Measurements from ENCODE around the gene PTPRD.
"Not testable (repeated sequence)": the region's sequence is repeated elsewhere in the genome, so short reads cannot be mapped to it uniquely, and the experiment has no call there.

The PTPRD gene

DNA sequence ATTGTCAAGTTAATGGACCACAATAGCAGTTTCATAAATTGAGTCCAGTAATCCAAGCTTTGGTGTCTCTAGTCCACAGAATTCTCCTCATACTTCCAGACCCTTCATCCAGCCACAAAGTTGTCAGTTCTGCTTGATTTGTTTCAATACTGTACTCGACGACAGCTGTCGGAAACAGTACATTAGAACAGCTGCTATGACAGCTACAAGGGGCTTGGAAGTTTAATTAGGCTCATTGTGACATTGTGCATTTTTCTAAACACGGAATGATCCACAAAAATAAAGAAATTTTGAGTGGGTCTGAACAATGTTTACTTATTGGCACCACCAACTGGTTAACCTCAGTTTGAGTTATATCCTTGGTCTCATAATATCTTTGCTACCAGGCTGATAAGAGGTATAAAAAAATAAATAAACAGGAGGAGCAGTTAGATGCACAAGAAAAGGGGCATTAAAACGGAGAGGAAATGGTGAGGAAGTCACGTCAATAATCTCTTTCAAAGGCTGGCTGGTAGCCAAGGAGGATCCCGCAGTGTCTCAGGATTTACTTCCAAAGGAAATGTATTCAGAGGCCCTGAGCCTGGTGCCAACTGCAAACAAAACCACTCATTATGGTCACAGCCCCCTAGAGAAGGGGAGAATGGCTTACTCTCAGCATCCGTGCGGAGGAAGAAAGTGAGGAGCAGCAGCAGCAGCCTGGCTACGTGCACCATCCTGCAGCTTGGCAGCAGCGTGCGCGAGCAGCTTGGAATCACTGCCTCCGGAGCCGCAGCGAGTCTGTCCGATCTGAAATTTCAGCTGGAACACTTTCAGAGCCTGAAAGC lies 1879.5 kb downstream of the PTPRD start:
- DNase-seq = peak; percentile 71

DNA sequence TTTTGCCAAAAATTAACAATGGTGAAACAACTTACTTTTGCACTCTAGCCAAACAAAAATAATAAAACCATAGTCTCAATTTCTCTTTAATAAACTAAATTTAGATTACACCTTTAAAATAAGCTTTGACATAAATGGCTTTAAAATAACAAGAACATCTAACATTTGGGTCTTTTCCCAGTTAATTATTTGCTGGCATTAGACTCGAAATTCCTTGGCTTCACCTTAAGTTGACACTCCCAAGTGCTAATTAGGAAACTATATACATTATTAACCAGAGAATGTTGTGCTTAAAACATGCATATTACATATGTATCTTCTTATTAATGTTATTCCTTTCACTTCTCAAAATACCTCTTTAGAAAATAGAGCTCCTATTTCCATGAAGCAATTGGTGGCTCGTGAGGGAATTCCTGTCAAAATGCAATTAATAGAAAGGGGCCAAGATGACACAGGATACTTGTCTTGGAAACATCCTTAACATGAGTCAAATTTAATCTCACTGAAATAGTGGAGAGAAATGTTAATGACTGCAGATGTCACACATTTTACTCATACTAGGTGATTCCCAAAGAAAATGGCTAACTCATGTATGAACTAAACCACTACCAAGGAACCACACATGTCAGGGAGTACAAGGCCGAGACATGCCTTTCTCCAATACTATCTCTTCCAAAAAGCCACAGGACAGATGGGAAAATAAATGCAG lies 1880.3 kb downstream of the PTPRD start:
- no peak for DNase-seq

DNA sequence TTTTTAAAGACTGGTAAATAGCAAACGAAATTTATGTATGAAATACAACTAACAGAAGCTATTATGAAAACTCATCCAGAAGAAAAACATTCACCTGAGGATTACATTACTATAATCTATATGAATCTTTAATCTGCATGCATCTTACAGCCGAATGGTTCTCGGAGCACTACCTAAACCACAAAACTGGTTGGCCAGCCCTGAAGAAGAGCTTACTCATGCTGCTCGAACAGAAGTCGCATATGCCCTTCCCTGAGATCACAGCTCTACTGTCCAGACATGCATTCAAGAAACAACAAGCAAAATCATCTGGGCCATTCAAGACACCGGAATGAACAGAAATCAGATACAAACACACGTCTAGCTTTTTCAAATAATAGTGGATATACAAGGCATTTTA lies 1882.2 kb downstream of the PTPRD start:
- DNase-seq = no peak

DNA sequence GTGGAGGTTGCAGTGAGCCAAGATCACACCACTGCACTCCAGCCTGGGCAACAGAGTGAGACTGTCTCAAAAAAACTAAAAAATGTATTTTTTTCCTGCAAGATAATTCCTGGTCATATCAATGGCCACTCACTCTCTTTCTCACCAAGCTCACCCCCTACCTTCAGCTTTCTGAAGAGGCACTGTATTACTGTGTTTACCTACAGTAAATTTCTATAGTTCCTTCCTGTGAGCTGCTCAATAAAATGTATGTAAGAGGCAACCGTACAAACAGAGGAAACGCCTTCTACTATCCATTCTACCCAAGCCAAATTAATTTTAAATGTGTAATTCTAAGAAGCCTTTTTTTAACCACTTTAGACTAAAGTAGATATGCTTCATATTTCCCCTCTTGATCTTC lies 1883.9 kb downstream of the PTPRD start:
- DNase-seq = no peak

DNA sequence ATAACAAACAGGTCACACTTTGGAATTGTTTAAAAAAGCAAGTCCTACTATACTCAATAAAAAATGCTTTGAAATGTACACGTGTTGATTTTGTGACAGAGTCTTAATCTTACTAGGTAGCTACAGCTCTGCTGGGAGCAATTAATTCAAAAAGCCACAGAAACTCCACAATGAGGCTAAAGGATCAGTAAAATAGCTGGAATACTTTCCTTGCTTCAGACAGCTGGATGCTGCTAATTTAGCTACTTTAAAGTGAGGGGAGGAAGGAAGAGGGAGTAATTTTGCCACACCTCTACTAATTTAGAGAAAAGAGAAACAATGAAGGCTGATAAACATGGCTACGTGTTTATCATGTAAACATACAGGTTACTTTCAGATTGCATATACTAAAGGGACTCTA lies 1885.6 kb downstream of the PTPRD start:
- no peak for DNase-seq

DNA sequence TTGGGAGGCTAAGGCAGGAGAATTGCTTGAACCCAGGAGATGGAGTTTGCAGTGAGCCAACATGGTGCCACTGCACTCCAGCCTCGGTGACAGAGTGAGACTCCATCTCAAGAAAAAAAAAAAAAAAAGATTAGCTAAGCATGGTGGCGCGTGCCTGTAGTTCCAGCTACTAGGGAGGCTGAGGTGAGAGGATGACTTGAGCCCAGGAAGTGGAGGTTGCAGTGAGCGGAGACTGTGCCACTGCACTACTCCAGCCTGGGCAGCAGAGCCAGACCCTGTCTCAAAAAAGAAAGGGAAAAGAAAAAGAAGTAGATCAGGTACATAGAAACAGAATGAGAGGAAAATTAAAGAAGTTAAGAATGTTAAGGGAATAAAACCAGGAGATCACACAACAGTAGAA lies 1886.1 kb downstream of the PTPRD start:
- no peak for DNase-seq

DNA sequence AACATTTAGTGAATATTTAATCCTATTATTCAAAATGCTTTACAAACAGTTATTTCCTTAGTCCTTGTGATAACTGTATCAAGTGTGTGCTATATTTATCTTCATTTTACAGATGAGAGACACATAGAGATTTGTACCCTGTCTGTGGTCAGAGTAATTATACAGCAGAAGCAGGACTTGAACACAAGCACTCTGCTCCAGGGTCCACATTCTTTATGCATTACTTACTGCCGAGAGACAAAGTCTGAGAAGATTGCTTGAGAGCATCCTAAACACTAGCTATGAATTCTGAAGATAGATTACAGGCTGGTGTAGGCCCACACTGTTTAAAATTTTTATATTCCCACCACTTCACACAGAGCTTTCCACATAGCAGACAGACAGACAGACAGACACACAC lies 1887.2 kb downstream of the PTPRD start:
- no peak for DNase-seq

DNA sequence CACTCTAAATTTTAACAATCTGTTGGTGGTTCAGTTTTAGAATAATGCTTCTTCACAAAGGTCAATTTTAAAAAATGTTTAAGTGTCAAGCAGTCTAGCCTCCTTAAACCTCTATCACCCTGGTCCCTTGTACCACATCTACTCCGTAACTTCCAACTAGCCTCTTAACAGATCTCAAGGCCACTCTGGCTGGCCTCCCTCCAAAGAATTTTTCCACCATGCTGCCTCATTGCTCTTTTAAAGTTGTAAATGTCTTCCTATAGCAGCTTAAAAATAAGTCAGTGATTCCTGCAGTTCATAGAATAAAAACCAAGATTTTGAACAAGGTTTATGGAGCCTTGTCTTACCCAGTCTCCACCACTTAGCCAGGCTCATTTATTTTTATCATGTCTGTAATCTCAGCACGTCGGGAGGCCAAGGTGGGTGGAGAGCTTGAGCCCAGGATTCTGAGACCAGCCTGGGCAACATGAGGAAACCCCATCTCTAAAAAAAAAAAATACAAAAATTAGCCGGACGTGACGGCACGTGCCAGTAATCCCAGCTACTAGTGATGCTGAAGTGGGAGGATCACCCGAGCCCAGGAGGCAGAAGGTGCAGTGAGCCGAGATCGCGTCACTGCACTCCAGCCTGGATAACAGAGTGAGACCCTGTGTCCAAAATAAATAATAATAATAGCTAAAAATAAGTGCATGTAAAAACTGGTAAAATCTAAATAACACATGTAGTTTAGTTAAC lies 1888.4 kb downstream of the PTPRD start:
- no peak for DNase-seq

DNA sequence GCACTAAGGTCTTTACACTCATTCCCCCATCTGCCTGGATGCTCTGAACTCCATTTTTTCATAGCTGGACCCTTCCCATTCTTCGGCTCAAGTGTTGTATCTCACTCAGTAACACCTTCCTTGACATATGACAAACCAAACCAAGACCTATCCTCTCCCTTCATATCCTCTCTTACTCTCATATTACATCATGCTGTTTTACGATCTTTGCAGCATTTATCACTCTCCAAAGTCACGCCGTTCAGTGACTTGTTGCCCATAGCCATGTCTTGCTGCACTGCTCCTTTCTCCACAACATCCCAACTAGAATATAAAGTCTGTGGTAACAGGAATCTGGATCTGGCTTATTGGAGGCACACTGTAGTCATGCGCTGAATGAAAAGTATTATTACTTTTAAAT lies 1889.6 kb downstream of the PTPRD start:
- DNase-seq = no peak

DNA sequence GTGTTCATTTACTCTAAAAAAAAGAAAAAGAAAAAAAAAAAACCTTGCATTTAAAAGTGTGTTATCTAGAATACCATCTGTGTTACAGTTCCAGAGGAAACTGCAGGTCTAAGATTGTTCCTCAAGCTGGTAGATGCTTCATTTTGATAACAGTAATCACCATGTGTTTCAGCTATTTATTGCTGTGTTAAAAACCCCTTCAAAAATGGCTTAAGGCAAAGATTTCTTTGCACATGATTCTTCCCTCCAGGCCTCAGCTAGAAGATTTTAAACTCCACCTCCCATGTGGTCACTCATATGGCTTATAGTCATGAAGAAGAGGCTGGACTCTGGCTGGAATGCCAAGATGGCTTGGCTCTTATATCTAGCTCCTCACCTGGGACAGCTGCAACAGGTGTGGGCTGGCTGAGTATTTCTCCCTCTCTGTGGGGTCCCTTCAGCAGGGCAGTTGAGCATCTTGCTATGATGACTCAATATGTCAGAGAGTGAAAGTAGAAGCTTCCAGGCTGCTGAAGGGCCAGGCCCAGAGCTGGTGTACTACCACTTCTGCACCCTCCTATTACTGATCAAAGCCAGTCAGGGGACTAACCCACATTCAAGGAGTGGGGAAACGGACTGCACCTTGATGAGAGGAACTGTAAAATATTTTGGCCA lies 1892.8 kb downstream of the PTPRD start:
- no peak for DNase-seq

DNA sequence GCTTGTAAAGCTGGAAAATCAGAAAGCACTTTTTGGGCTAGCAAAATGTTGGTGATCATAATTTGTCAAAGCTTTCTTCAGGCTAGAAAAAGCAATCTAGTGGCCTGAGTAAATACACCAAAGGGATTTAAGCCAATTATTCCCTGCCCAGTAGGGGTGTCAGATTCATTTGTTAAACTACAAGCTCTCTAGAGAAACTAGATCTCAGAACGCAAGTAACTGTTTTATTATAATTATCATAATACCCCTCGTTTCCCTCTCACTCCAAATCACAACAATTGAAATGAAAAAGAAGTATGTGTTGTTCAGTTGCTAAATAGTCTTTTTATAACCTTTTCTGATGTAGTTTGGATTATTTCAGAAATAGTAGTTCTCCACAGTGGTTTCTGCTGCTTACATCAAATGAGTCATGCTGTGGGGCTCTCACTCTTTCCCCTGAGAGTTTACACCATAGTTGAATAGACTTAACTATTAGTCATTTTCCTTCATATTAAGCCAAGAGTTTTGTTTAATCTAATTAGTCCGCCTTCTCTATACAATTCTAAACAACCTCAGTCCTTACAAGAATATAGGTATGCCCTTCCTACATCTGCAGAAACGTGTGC lies 1894.6 kb downstream of the PTPRD start:
- DNase-seq = no peak

DNA sequence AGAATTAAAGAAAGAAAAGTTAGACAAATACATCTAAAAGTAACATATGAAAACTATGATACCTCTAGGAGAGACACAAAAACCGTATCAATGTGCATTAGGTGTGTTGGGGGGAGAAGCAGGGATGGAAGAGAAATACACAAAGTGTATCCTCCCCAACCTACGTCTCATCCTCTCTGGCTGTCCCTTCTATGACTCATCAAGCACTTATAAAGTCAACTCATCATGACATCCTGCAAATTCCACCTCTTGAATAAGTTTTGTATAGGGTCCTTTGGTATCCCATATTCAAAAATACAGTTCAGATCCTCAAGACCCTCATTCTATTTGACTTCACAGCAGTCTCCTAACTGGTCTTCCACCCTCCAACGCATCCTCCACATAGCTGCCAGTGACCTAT lies 1895.7 kb downstream of the PTPRD start:
- no peak for DNase-seq

DNA sequence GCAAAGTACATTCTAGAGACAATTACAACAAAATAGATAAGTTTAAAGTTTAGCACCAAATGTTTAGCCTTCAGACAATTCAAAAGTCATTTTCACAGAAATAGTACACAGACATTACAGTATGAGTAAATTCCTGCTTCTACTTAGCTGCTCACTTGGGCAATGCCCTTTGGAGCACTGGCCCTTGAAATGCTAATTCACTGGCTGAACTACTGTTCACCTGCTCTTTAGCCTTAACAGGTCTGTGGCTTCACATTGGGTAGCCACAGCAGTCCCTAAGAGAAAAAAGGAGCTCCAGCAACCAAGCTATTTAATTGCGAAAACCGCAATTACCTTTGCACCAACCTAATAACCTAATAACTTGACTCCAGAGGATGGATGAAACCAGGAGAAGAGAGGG lies 1897.0 kb downstream of the PTPRD start:
- no peak for DNase-seq

DNA sequence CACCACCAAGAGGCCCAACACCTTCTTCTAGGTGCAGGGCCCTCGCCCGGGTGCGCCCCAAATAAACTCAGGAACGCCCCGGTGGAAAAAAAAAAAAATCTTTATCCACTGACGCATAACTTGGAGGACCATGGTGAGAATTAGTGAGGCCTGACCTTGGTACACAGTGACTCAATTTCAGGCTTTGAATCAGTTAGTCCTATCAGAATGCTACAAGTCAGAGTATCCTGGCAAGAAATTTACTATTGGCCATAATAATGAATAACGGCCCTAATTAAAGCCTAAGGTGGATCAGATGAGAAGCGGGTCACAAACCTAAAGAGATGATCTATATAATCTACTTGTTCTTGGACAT lies 1899.0 kb downstream of the PTPRD start:
- no peak for DNase-seq

DNA sequence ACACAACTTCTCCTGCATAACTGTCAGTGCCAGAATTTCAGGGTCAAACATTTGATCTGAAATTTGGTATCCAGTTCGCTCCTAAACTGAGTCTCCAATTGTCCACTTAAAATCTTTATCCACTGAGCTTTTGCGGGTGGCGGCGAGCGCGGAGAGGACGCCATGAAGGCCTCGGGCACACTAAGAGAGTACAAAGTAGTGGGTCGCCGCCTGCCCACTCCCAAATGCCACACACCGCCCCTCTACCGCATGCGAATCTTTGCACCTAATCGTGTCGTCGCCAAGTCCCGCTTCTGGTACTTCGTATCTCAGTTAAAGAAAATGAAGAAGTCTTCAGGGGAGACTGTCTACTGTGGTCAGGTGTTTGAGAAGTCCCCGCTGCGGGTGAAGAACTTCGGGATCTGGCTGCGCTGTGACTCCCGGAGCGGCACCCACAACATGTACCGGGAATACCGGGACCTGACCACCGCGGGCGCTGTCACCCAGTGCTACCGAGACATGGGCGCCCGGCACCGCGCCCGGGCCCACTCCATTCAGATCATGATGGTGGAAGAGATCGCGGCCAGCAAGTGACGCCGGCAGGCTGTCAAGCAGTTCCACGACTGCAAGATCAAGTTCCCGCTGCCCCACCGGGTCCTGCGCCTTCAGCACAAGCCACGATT lies 1899.5 kb downstream of the PTPRD start:
- DNase-seq = no peak

DNA sequence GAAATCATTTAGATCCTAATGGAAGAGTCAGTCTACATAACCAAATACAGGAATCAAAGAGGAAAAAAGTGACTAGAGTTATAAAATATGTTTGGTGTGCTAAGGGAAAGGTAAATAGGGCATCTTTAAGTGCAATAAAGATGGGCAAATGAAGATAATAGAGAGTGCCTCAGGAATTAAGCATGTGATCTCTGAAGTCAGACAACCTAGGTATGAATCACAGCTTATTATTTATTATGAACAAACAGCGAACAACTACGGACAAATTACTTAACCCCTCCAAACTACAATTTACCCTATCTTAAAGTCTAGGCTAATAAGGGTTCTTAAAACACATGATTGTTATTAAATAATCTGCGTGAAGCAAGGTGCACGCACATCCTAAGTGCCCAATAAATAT lies 1903.1 kb downstream of the PTPRD start:
- DNase-seq = no peak

DNA sequence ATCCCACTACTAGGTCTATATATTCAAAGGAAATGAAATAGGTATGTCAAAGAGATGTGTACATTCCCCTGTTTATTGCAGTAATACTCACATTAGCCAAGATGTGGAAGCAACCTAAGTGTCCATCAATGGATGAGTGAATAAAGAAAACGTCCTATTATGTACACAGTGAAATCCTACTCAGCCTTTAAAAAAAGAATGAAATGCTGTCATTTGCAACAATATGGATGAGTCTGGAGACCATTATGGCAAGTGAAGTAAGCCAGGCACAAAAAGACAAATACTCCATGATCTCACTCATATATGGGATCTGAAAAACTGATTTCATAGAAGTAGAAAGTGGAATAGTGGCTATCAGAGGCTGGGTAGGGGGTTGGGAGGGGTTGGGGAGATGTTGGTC lies 1904.1 kb downstream of the PTPRD start:
- no peak for DNase-seq

DNA sequence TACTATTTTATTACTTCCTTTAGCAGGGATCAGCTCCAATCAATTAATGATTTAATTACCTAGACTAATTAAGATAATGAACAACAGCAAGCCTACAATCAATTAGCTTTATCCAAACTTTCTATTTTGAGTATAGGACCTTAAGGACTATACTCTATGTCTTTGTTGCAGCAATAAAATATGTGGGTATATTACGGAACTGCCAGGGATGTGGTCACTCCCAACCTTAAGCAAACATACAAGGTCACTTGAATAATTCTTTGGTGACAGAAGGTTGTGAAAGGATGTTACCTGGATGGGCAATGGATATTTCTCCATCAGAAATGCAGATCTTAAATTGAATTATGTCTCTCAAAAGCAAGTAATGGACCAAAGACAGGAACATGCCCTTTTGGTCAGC lies 1905.8 kb downstream of the PTPRD start:
- no peak for DNase-seq

DNA sequence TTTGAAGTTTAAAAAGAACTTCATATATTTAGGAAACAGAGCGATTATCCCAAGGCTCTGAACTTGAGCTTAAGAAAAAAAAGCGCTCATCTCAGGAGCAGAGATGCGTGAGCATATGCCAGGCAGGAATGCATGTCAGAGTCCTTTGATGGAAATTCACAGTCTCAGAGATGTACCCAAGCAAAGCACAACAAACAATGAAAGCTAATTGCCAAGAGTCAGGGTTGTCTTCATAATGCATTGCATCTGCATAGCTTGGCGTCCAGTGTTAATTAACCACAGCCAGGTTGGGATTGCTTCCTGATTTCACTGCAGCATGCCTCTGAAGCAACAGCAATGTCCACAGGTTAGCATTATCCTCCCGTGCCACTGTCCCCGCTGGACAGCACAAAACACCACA lies 1906.3 kb downstream of the PTPRD start:
- no peak for DNase-seq

DNA sequence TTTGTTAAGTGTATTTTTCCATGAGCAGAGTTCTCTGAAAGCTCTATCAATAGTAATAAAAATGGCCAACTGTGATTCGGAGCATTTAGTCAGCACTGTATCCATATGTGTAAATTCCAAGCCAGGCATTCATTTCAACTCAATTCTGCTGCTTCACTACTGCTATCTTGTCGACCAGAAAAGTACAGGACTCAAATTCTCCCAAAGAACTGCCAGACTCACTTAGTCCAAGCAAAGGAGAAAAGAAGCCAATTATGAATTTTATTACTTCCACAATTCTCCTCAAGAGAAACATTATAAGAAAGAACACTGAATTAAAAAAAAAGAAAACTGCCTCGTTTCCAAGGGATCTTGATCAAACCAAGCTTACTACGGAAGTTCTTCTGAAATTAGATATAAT lies 1906.9 kb downstream of the PTPRD start:
- no peak for DNase-seq

DNA sequence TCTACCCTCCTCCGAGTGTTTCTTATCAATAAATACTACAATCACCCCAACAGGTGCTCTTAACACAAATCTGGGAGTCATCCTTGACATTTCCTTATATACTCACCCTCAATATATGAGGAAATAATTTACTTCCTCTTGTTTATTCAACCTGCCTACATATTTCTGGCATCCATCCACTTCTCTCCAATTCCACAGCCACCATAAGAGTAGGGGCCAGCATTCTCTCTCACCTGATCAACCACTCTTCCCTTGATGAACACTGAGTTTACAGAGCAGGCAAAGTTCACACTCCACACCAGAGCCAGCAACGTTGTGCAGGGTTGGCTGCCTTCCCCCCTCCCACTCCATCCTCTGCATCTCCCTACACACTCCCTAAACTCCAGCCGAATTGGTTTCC lies 1908.9 kb downstream of the PTPRD start:
- no peak for DNase-seq

DNA sequence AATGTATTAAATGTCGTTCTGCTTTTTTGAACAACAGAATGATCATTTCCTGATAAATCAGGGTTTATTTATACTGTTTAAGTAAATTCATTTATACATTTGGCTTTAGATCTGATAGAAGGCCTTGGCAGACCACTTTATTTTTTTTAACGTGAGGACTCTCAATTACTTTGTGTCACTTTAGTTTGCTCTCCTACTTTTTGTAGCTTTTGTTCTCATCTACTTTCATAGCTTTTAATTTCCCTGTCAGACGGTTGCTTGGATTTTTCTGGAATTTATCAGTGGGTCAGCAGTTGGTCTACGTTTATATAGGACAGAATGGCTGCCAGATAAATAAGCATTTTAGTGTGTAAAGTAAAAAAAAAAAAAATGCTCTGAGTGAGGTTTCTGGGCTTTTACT lies 1910.9 kb downstream of the PTPRD start:
- no peak for DNase-seq

DNA sequence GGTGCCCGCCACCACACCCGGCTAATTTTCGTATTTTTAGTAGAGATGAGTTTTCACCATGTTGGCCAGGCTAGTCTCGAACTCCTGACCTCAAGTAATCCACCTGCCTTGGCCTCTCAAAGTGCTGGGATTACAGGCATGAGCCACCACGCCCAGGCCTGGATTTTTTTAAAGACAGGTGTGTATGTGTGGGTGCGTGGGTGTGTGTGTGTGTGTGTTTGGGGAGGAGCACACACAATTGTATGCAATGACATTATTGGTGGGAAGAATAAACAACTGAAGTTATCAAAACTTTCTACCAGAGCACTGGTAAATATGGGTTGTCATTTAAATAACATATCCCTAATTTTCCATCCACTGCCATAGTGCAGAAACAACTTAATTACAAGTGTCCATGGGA lies 1915.2 kb downstream of the PTPRD start:
- not testable (repeated sequence) for DNase-seq
